ENCODE measurements around the gene ATG7.
"Not testable (repeated sequence)": the region's sequence is repeated elsewhere in the genome, so short reads cannot be mapped to it uniquely, and the experiment has no call there.

The ATG7 gene

DNA sequence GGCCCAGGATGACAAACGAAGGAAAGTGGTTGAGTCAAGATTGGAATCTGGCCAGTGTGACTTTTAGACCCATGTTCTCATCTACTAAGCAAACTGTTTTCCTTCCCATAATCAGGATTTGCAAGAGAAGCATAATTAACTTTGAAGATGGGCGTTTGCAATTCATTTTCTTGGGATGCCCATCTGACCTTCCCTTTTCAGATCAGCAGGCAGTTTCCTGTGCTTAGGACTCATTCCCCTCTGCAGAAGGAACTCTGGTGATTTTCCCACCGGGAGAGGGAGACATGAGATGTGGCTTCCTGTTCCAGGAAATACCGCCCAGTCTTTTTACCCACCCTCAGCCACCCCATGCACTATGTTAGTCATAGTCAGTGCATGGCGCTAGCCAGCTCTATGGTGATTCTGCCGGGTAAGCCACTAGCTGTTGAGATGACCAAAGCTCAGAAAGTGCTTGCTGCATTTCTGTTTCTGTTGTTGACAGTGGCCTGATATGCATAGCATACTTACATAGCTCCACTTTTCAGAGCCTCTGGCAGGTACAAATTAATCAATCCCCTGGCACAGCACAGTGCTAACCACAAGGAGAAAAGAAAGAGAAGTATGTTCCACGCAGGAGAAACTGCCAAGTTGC, 242.1 kb downstream of the ATG7 start:
- peak; percentile 23 for DNase-seq

DNA sequence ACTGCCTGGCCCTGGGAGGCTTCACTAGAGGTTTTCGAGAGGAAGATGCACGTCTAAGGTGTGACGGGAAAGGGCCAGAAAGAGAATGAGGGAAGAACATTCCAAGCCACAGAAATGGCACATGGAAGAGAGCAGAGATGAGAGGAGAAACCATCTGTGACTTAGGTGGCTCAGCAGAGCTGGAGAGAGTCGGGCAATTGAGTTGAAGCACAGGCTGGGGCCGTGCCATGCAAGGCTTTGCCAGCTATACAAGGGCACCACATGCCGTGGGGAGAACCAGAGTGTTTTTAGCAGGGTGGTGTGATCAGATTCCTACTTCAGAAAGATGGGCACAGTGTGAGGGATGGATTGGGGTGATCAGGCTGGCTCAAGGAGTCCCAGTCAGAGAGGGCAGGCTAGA, 245.4 kb downstream of the ATG7 start:
- no peak for DNase-seq

- DNase-seq, result no peak
Observed at GRCh38 chr3:11521167-11521566, 249.0 kb downstream of the ATG7 start.

DNA sequence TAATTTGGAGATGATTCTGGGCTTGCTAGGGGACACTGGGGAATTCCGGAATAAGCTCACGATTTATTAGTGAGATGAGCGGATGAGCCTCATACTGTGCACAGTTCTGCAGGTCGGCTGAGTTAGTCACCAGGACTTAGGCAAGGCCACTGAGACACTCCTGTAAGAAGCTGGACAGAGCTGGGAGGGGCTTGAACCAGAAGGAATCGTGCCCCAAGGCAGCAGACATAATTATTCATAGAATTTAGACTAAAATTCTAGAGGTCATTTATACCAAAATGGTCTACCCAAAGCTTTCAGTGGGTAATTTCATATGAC, 250.2 kb downstream of the ATG7 start:
- DNase-seq, result no peak

GRCh38 chr3:11522953-11523571, 250.9 kb downstream of the ATG7 start:
- no peak for DNase-seq

GRCh38 chr3:11523572-11524101, 251.4 kb downstream of the ATG7 start:
- no peak for DNase-seq

DNA sequence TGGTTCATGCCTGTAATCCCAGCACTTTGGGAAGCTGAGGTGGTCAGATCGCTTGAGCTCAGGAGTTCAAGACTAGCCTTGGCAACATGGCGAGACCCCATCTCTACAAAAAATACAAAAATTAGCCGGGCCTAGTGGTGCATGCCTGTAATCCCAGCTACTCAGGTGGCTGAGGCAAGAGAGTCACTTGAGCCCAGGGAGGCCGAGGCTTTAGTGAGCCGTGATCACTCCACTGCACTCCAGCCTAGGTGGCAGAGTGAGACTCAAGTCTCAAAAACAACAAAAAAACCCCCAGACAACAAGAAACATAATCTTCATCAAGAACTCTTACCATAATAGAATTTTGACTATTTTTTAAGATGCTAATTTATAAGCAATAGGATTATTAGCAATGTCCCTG, 253.9 kb downstream of the ATG7 start:
- DNase-seq, result not testable (repeated sequence)

- no peak for DNase-seq
Observed at GRCh38 chr3:11529281-11529680, 257.1 kb downstream of the ATG7 start.

DNA sequence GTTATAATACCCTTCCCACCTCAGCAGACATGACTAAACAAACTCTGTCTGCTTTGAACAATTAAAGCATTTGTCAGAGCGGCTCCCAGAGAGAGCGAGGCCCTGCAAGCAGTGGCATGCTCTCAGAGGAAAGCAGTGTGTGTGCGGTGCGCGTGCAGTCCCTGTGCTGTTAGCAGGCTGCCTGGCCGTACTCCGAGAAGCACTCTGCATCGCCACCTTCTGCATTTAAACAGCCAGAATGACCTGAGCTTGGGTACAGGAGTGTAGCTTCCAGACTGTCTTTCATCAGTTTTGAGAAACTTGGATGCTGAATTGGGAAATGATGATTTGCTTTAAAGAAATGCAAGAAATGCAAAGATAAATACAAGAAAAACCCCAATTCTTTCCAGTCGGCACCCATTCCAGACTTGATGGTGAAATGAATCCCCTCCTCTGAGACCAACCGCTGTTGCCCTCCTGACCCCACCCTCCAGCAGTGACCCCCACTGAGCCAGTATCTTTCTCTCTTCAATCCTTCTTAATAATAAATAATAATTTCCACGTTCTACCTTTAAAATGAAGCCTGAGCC, 258.0 kb downstream of the ATG7 start:
- DNase-seq, result peak; percentile 51

DNA sequence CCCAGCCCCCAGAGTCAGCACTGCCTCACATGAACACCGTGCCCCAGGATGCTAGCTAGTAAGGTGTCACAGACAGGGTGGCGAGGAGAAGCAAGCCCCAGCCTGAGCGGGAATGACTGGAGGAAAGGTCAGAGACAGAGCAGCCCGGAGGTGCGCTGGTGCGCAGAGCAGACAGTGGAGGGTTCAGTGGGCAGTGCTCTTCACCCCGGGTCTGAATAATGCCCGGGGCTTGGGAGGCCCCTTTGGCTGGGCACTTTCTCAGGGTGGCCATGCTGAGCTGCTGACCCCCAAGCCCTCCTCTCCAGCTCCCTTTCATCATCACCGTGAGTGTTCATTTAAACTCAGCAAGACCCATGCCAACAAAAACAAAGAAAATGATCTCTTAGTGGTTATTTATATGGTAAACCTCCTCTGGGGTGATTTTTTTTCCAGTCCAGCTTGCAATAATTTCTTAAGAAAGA, 260.8 kb downstream of the ATG7 start:
- peak; percentile 44 for DNase-seq

GRCh38 chr3:11534011-11534792, 262.0 kb downstream of the ATG7 start:
- no peak for DNase-seq

DNA sequence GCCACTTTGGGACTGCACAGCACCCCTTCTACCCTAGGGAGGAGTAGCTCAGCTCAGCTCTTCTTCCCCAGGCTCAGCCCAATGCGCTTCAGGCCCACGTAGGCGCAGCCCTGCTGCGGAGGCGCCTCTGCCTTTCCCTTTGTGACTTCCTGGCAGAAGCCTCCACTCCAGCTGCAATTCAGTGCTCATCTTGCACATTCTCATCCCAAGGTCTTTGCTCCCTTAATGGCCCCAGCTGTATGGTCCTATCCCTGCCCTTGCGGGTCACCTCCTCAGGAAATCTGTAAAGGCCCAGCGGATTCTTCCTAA, 262.6 kb downstream of the ATG7 start:
- DNase-seq, result no peak

- no peak for DNase-seq
Observed at GRCh38 chr3:11535243-11535960, 263.2 kb downstream of the ATG7 start.

DNA sequence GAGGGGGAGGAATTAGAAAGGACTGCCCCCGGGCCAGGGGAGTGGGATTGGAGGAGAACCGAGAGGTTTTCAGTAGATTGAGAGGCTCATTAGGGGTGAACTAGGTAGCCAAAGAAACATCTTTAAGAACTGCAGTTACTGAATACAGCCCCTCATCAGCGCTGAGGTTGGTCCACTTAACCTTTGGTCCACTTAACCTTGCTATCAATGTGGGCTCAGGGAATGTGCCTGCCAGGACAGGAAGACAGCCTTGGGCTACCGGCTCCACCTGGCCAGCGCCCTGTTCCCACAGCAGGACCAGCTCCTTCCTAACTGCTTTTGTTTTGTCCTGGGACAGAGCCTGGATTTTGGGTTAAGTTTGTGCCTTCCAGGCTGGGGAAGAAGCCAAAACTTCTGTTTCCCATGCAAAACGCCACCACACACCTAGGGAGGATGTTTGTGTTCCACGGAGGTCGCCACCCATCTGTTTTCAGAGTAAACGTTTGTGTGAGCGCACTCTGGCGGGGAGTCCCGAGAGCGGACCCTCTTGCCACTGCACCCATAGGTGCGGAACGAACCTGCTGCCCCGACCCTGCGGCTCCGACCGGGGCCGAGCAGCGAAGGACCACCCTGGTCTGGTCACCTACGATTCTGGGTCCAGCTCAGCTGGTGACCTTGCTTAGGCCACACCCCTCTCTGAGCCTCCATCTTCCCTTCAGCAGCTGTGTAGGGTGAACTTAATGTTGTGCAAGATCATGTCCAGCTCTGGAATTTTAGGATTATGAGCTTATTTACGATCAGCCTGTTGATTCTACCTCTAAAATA, 264.1 kb downstream of the ATG7 start:
- DNase-seq, result no peak

DNA sequence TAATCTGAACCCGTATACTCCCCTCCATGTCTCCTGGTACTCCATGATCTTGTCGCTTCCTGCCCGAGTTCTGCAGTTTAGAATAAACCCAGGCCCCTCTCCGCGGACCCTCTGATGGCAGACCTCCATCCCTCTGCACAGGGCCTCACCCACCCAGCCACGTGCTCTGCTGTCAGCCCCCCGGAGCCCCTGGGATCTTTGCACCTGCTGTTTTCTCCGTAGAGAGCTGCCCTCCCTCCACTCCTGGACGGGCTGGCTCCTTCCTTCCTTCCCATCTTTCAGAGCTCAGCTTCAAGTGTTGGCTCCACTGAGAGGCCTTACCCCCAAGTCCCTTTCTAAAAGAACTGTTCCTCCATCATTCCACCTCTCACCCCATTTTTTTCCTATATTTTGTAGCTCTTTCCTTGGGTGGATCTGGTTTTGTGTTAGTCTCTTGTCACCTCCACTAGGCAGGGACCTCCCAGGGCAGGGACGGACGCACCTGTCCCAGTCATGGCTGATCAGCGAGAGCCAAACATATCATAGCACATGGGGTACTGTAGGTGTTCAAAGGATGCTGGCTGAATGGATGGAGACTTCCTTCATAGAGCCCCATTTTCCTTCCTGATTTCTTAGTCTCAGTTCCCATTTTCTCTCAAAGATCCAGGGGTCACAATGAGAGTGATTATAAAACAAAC, 264.9 kb downstream of the ATG7 start:
- DNase-seq, result no peak

DNA sequence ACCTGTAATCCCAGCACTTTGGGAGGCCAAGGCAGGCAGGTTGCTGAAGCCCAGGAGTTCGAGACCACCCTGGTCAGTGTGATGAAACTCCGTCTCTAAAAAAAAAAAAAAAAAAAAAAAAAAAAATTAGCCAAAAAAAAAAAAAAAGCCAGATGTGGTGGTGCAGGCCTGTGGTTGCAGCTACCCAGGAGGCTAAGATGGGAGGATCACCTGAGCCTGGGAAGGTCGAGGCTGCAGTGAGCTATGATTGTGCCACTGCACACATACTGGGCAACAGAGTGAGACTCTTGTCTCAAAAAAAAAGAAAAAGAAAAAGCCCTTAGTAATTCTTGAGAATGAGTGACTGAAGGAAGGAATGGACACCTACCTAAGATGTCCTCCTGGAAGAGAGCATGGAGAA, 266.4 kb downstream of the ATG7 start:
- DNase-seq, result no peak

GRCh38 chr3:11539218-11539617, 267.0 kb downstream of the ATG7 start:
- no peak for DNase-seq

DNA sequence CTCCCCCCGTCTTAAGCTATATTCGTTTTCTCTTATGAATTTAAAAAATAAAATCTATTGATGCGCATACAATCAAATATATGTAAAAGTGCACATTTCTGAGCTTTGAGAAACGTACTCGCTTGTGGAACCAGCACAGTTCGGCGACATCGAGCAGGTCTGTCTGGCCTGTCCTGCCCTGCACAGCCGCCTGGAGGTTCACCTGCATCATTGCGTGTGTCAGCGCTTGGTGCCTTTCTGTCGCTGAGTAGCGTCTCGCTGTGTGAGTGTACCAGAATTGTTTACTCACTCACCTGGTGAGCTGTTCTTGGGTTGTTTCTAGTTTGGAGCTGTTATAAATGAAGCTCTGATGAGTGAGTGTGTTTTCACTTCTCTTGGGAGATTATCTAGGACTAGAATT, 267.5 kb downstream of the ATG7 start:
- DNase-seq, result no peak

DNA sequence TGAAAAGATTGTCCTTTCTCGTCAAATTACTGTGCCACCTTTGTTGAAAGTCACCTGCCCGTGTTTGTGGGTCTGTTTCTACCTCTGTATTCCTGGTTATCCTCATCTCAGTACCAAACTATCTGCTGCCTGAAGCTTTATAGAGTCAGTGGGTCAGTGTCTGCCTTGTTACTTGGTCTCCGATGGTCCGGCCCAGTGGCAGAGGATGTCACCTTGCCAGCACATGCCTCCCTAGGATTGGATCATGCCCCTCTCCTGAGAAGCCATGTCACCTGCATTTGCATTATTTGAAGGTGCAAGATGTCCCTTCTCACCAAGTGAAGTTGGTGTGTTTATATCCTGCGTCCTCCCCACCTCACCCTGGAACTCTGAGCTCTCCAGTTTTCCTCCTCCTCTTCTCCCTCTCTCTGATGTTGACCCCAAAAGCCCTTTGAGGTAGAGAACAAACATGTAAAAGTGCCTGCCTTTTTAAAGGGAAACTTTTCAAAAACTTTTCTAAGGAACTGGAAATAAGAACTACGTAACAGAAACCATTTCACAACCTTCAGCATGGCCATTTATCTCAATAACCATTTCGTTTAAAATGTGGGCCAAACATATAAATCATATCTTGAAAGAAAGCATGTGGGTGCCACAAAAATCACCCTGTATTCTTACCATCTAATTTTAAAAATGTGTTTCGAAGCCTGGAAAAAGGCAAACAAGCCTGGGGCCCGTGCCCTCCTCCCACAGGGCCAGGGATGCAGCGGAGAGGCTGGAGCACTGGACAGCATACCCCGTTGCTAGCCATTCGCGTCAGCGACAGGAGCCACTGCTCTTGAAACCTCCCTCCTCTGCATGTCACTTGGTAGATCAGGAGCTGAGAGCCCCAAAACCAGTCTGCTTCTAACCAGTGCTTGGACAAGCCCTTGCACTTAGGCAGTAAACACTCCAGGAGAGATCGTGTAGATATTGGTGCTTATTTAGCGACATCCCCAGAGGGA, 269.4 kb downstream of the ATG7 start:
- DNase-seq, result no peak

DNA sequence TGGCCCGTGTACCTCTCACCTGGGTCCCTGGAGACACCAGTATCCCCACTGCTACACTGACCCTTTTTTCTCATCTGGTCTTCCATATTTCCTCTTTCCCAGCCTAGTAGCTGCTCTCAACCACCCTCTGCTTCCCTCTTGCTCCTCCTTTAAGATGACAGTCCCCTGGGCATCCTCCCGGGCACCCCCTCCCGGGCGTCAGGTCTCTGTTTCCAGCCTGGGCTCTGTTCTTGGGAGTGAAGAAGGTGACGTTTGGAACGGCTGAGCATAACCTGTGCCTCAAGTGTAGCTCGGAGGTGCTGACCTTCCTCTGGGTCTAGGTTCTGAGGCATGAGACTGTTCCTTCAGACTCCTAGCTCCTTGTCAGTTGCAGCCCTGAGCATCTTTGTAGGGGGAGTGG, 270.4 kb downstream of the ATG7 start:
- DNase-seq, result no peak

Data from kidney glomerular epithelial cell (primary cell).